Measurements from ENCODE around the gene PLK4.
"Not testable (repeated sequence)": the region's sequence is repeated elsewhere in the genome, so short reads cannot be mapped to it uniquely, and the experiment has no call there.

PLK4 gene

GRCh38 chr4:127870688-127871087, 10.0 kb upstream of the PLK4 start:
- no peaks in the 10 kb centered on the region for H3K9me3 Mint-ChIP-seq
- H3K27ac Mint-ChIP-seq = no peak overlapping the region
- no peaks in the 10 kb centered on the region for H3K27me3 Mint-ChIP-seq (ENCODE audit: low read depth)
- peaks cover 5% of the 10 kb centered on the region for H3K4me1 Mint-ChIP-seq (ENCODE audit: low read depth)
- H3K4me3 Mint-ChIP-seq = no peak overlapping the region
- peaks cover 1% of the 10 kb centered on the region for H3K36me3 Mint-ChIP-seq (ENCODE audit: low read depth)

- H3K36me3 Mint-ChIP-seq (ENCODE audit: low read depth) = peaks cover 6% of the 10 kb centered on the region
- H3K4me3 Mint-ChIP-seq = no peak overlapping the region
- peaks cover 11% of the 10 kb centered on the region for H3K4me1 Mint-ChIP-seq (ENCODE audit: low read depth)
- H3K27ac Mint-ChIP-seq = no peak overlapping the region
- no peaks in the 10 kb centered on the region for H3K9me3 Mint-ChIP-seq
- H3K27me3 Mint-ChIP-seq (ENCODE audit: low read depth) = no peaks in the 10 kb centered on the region
Observed at GRCh38 chr4:127875791-127876190, 4.9 kb upstream of the PLK4 start.

DNA sequence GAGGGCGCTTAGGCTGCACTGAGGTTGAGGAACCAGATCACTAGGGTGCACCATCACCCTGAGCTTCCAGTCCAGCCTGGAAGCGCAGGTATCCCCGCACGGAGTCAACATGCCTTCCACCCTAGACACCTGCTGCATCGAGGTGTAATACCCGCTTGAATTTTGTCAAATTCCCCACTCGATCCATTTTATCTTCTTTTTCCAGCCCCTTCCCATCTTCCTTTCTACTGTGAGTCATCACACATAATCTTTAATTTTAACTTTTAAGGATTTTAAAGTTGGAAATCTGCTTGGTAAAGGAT, 821 bp downstream of the PLK4 start:
- H3K27ac Mint-ChIP-seq = peak overlapping the region; percentile 99
- no peaks in the 10 kb centered on the region for H3K9me3 Mint-ChIP-seq
- H3K4me3 Mint-ChIP-seq = peak overlapping the region; percentile 97
- H3K4me1 Mint-ChIP-seq (ENCODE audit: low read depth) = peaks cover 25% of the 10 kb centered on the region
- no peaks in the 10 kb centered on the region for H3K27me3 Mint-ChIP-seq (ENCODE audit: low read depth)
- H3K36me3 Mint-ChIP-seq (ENCODE audit: low read depth) = peaks cover 17% of the 10 kb centered on the region

DNA sequence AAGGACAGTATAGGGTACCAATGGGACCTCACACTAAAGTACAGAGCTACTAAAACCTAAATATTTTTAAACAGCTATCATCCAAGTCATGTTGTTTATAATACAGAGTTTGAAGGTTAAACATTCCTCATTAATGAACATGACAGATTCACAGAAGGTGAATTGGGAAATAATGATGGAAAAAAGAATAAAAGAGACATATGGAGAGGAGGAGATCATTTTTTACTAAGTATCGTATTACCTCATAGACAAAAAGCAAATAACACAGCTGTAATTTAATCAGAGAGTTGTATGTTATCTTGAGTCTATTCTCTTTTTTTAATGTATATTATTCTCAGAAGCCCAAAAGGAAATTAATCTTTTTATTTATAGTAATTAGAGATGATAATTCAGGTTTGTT, 7.9 kb downstream of the PLK4 start:
- Mint-ChIP-seq H3K27me3 (ENCODE audit: low read depth) (no peaks in the 10 kb centered on the region), H3K36me3 (ENCODE audit: low read depth) (peaks cover 31% of the 10 kb centered on the region), H3K9me3 (no peaks in the 10 kb centered on the region), H3K27ac (peak overlapping the region; percentile 4), H3K4me1 (ENCODE audit: low read depth) (peaks cover 24% of the 10 kb centered on the region), H3K4me3 (no peak overlapping the region)

DNA sequence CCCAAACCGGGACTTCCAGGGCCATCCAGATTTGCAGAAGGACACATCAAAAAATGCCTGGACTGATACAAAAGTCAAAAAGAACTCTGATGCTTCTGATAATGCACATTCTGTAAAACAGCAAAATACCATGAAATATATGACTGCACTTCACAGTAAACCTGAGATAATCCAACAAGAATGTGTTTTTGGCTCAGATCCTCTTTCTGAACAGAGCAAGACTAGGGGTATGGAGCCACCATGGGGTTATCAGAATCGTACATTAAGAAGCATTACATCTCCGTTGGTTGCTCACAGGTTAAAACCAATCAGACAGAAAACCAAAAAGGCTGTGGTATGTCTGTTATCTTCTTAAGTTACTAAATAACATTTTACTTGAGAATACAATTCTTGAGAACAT, 9.2 kb downstream of the PLK4 start:
- H3K27me3 Mint-ChIP-seq (ENCODE audit: low read depth) = no peaks in the 10 kb centered on the region
- no peak overlapping the region for H3K27ac Mint-ChIP-seq
- H3K36me3 Mint-ChIP-seq (ENCODE audit: low read depth) = peaks cover 38% of the 10 kb centered on the region
- peaks cover 24% of the 10 kb centered on the region for H3K4me1 Mint-ChIP-seq (ENCODE audit: low read depth)
- H3K4me3 Mint-ChIP-seq = no peak overlapping the region
- H3K9me3 Mint-ChIP-seq = no peaks in the 10 kb centered on the region

GRCh38 chr4:127896069-127896468, 15.4 kb downstream of the PLK4 start:
- Mint-ChIP-seq H3K27ac (no peak overlapping the region), H3K4me1 (ENCODE audit: low read depth) (peaks cover 2% of the 10 kb centered on the region), H3K36me3 (ENCODE audit: low read depth) (peaks cover 37% of the 10 kb centered on the region), H3K4me3 (no peak overlapping the region), H3K9me3 (no peaks in the 10 kb centered on the region), H3K27me3 (ENCODE audit: low read depth) (no peaks in the 10 kb centered on the region)

- Mint-ChIP-seq H3K9me3 (no peaks in the 10 kb centered on the region), H3K4me1 (ENCODE audit: low read depth) (peaks cover 3% of the 10 kb centered on the region), H3K36me3 (ENCODE audit: low read depth) (peaks cover 40% of the 10 kb centered on the region), H3K27ac (no peak overlapping the region), H3K27me3 (ENCODE audit: low read depth) (no peaks in the 10 kb centered on the region), H3K4me3 (no peak overlapping the region)
Observed at GRCh38 chr4:127896528-127896927, 15.8 kb downstream of the PLK4 start.

DNA sequence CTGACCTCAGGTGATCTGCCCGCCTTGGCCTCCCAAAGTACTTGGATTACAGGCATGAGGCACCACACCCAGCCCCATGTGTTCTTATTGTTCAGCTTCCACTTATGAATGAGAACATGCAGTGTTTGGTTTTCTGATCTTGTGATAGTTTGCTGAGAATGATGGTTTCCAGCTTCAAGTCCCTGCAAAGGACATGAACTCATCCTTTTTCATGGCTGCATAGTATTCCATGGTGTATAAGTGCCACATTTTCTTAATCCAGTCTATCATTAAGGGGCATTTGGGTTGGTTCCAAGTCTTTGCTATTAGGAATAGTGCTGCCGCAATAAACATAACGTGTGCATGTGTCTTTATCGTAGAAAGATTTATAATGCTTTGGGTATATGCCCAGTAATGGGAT, 19.0 kb downstream of the PLK4 start:
- H3K4me1 Mint-ChIP-seq (ENCODE audit: low read depth); H3K27ac Mint-ChIP-seq; H3K4me3 Mint-ChIP-seq; H3K27me3 Mint-ChIP-seq (ENCODE audit: low read depth); H3K9me3 Mint-ChIP-seq: not testable (repeated sequence)
- H3K36me3 Mint-ChIP-seq (ENCODE audit: low read depth) = peaks cover 33% of the 10 kb centered on the region

DNA sequence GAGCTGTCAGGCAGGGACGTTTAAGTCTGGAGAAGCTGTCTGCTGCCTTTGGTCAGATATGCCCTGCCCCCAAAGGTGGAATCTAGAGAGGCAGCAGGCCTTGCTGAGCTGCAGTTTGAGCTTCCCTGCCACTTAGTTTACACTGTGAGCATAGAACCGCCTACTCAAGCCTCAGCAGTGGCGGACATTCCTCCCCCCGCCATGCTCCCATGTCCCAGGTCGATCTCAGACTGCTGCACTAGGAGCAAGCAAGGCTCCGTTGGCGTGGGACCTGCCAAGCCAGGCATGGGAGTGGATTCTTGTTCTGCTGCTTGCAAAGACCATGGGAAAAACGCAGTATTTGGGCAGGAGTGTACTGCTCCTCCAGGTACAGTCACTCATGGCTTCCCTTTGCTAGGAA, 24.3 kb downstream of the PLK4 start:
- Mint-ChIP-seq H3K36me3 (ENCODE audit: low read depth) (peaks cover 12% of the 10 kb centered on the region), H3K4me3 (no peak overlapping the region), H3K9me3 (no peaks in the 10 kb centered on the region), H3K4me1 (ENCODE audit: low read depth) (peaks cover 1% of the 10 kb centered on the region), H3K27me3 (ENCODE audit: low read depth) (no peaks in the 10 kb centered on the region), H3K27ac (no peak overlapping the region)

GRCh38 chr4:127916512-127916911, 35.8 kb downstream of the PLK4 start:
- H3K27me3 Mint-ChIP-seq (ENCODE audit: low read depth) = no peaks in the 10 kb centered on the region
- no peak overlapping the region for H3K4me3 Mint-ChIP-seq
- H3K27ac Mint-ChIP-seq = no peak overlapping the region
- H3K36me3 Mint-ChIP-seq (ENCODE audit: low read depth) = peaks cover 13% of the 10 kb centered on the region
- H3K4me1 Mint-ChIP-seq (ENCODE audit: low read depth) = no peaks in the 10 kb centered on the region
- no peaks in the 10 kb centered on the region for H3K9me3 Mint-ChIP-seq

DNA sequence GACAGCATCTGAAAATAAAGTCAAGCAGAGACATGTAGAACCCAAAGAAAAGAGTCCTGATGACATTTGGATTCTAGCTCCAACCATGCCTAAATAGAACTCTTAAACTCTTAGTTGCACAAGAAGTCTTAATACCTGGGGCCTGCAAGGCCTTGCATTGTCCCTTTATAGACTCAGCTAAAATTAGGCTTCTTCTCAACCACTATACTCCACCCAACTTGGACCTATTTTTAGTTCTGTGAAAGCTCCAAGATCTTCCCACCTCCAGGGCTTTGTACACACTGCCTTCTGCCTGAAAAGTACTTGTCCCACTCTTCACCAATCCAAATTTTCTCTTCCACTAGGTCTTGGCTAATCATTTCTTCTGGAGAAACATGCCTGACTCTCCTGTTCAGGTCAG, 36.5 kb downstream of the PLK4 start:
- Mint-ChIP-seq H3K4me3 (no peak overlapping the region), H3K4me1 (ENCODE audit: low read depth) (no peaks in the 10 kb centered on the region), H3K27ac (no peak overlapping the region), H3K27me3 (ENCODE audit: low read depth) (no peaks in the 10 kb centered on the region), H3K36me3 (ENCODE audit: low read depth) (peaks cover 13% of the 10 kb centered on the region), H3K9me3 (no peaks in the 10 kb centered on the region)

DNA sequence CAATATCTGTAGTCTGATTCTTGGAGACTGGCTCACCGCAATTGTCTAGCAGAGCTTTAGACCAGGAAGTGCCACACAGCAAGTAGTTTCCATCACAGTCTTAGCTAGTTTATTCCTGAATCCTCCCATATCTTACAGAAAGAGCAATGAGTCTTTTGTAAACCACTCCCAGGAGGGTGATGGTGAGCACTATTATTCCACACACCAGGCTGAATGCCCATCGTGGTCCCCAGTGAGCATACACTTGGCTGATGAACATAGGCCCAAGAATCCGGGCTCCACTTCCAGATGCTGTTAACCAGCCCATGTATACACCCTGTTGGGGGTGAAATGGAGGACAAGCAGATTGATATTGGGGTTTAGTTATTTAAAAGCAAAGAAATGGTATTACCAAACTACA, 39.8 kb downstream of the PLK4 start:
- Mint-ChIP-seq H3K4me1 (ENCODE audit: low read depth) (no peaks in the 10 kb centered on the region), H3K27me3 (ENCODE audit: low read depth) (no peaks in the 10 kb centered on the region), H3K36me3 (ENCODE audit: low read depth) (peaks cover 17% of the 10 kb centered on the region), H3K27ac (no peak overlapping the region), H3K9me3 (no peaks in the 10 kb centered on the region), H3K4me3 (no peak overlapping the region)

GRCh38 chr4:127922226-127922625, 41.5 kb downstream of the PLK4 start:
- Mint-ChIP-seq H3K27me3 (ENCODE audit: low read depth) (no peaks in the 10 kb centered on the region), H3K27ac (no peak overlapping the region), H3K36me3 (ENCODE audit: low read depth) (peaks cover 23% of the 10 kb centered on the region), H3K4me1 (ENCODE audit: low read depth) (no peaks in the 10 kb centered on the region), H3K4me3 (no peak overlapping the region), H3K9me3 (no peaks in the 10 kb centered on the region)

DNA sequence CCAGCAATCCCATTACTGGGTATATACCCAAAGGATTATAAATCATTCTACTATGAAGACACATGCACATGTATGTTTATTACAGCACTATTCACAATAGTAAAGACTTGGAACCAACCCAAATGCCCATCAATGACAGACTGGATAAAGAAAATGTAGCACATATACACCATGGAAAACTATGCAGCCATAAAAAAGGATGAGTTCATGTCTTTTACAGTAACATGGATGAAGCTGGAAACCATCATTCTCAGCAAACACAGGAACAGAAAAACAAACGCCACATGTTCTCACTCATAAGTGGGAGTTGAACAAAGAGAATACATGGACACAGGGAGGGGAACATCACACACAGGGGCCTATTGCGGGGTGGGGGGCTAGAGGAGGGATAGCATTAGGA, 45.0 kb downstream of the PLK4 start:
- H3K4me3 Mint-ChIP-seq; H3K4me1 Mint-ChIP-seq (ENCODE audit: low read depth); H3K27ac Mint-ChIP-seq; H3K27me3 Mint-ChIP-seq (ENCODE audit: low read depth); H3K9me3 Mint-ChIP-seq: not testable (repeated sequence)
- peaks cover 15% of the 10 kb centered on the region for H3K36me3 Mint-ChIP-seq (ENCODE audit: low read depth)

- H3K36me3 Mint-ChIP-seq (ENCODE audit: low read depth) = peaks cover 9% of the 10 kb centered on the region
- H3K4me1 Mint-ChIP-seq (ENCODE audit: low read depth) = no peaks in the 10 kb centered on the region
- H3K27me3 Mint-ChIP-seq (ENCODE audit: low read depth) = no peaks in the 10 kb centered on the region
- H3K27ac Mint-ChIP-seq = no peak overlapping the region
- H3K4me3 Mint-ChIP-seq = no peak overlapping the region
- H3K9me3 Mint-ChIP-seq = no peaks in the 10 kb centered on the region
Observed at GRCh38 chr4:127930175-127930574, 49.5 kb downstream of the PLK4 start.

GRCh38 chr4:127931836-127932235, 51.1 kb downstream of the PLK4 start:
- not testable (repeated sequence) for H3K4me1 Mint-ChIP-seq (ENCODE audit: low read depth); H3K27me3 Mint-ChIP-seq (ENCODE audit: low read depth); H3K4me3 Mint-ChIP-seq; H3K27ac Mint-ChIP-seq; H3K36me3 Mint-ChIP-seq (ENCODE audit: low read depth); H3K9me3 Mint-ChIP-seq
